DOHH2 (cell line): ENCODE results near the gene ADCY7.

ENCODE experiments used
- CTCF ChIP-seq: fragments of 200-600 bp; sonication (generic); IDR thresholded peaks from one replicate; pipeline ENCODE4 v1.5.1; 2014; ENCODE audit warnings: antibody characterized with exemption, mild to moderate bottlenecking, low read depth, low read length; ENCODE audit not compliant: poor library complexity, severe bottlenecking
- EZH2phosphoT487 ChIP-seq: fragments of 200-600 bp; sonication (generic); IDR thresholded peaks from 2 replicates; pipeline ENCODE4 v1.6.1; 2017; ENCODE audit warnings: borderline replicate concordance, mild to moderate bottlenecking, antibody characterized with exemption, low read length, moderate library complexity, mixed read lengths

- TF ChIP-seq CTCF (no peak), EZH2phosphoT487 (no peak)
Measured at GRCh38 chr16:50296807-50297206, 30.5 kb downstream of the ADCY7 start.
